Activated naive CD8-positive, alpha-beta T cell treated with anti-CD3 and anti-CD28 coated beads for 36 hours (primary cell): Measurements from ENCODE around the gene ARHGAP8. TPM values are rescaled to one million over a fixed set of nuclear protein-coding genes. Genes with fewer than 3 reads are reported as not detected.
A peak's percentile ranks its signal among the peaks of the same experiment; 100 is the strongest.
"Not testable (repeated sequence)": the region's sequence is repeated elsewhere in the genome, so short reads cannot be mapped to it uniquely, and the experiment has no call there.

Experiments used
- DNase-seq: peaks from one replicate; pipeline ENCODE4 v3.0.0; 2021
- H3K27ac Mint-ChIP-seq: one replicate; pipeline ENCODE4 v1.8.0; 2022; ENCODE audit warnings: mild to moderate bottlenecking, moderate library complexity, mixed read lengths
- H3K27me3 Mint-ChIP-seq: one replicate; pipeline ENCODE4 v1.8.0; 2022; ENCODE audit warnings: mild to moderate bottlenecking, mixed read lengths
- H3K36me3 Mint-ChIP-seq: one replicate; pipeline ENCODE4 v1.8.0; 2021; ENCODE audit warnings: mild to moderate bottlenecking, mixed read lengths
- H3K4me1 Mint-ChIP-seq: one replicate; pipeline ENCODE4 v1.8.0; 2021; ENCODE audit warnings: mixed read lengths
- H3K4me3 Mint-ChIP-seq: one replicate; pipeline ENCODE4 v1.8.0; 2022; ENCODE audit warnings: mild to moderate bottlenecking, moderate library complexity, mixed read lengths
- H3K9me3 Mint-ChIP-seq: one replicate; pipeline ENCODE4 v1.8.0; 2022; ENCODE audit warnings: mixed read lengths
- total RNA-seq, 2 experiments: library from RNA; stranded (reverse); gene quantifications; one replicate each; pipeline ENCODE4 v1.2.3, GENCODE V29; 2021

ARHGAP8 gene
- total RNA-seq, 2 experiments from 2014 or later, result 3.2 TPM

- Mint-ChIP-seq H3K4me1 (peaks cover 2% of the 10 kb centered on the region), H3K27me3 (no peaks in the 10 kb centered on the region), H3K27ac (no peak overlapping the region), H3K36me3 (no peaks in the 10 kb centered on the region), H3K9me3 (no peaks in the 10 kb centered on the region), H3K4me3 (no peak overlapping the region)
- DNase-seq, result no peak
These were observed 9.1 kb upstream of the ARHGAP8 start for GRCh38 chr22:44743247-44743646.

- DNase-seq, result no peak
- Mint-ChIP-seq H3K4me1 (peaks cover 2% of the 10 kb centered on the region), H3K4me3 (no peak overlapping the region), H3K36me3 (no peaks in the 10 kb centered on the region), H3K27ac (no peak overlapping the region), H3K9me3 (no peaks in the 10 kb centered on the region), H3K27me3 (no peaks in the 10 kb centered on the region)
These were observed 8.6 kb upstream of the ARHGAP8 start for GRCh38 chr22:44743804-44744211.

GRCh38 chr22:44745853-44746789, 6.3 kb upstream of the ARHGAP8 start:
- peaks cover 5% of the 10 kb centered on the region for H3K27me3 Mint-ChIP-seq
- H3K27ac Mint-ChIP-seq, result no peak overlapping the region
- no peaks in the 10 kb centered on the region for H3K36me3 Mint-ChIP-seq
- no peaks in the 10 kb centered on the region for H3K9me3 Mint-ChIP-seq
- no peak for DNase-seq
- H3K4me1 Mint-ChIP-seq, result peaks cover 2% of the 10 kb centered on the region
- no peak overlapping the region for H3K4me3 Mint-ChIP-seq

- H3K4me3 Mint-ChIP-seq, H3K4me1 Mint-ChIP-seq, H3K36me3 Mint-ChIP-seq, H3K27ac Mint-ChIP-seq, DNase-seq, H3K9me3 Mint-ChIP-seq: not testable (repeated sequence)
- peaks cover 11% of the 10 kb centered on the region for H3K27me3 Mint-ChIP-seq
These were observed 4.6 kb upstream of the ARHGAP8 start for GRCh38 chr22:44747784-44748127.

GRCh38 chr22:44748524-44748923, 3.9 kb upstream of the ARHGAP8 start:
- DNase-seq, result no peak
- no peak overlapping the region for H3K27ac Mint-ChIP-seq
- H3K4me1 Mint-ChIP-seq, result peaks cover 7% of the 10 kb centered on the region
- H3K36me3 Mint-ChIP-seq, result no peaks in the 10 kb centered on the region
- no peaks in the 10 kb centered on the region for H3K9me3 Mint-ChIP-seq
- H3K4me3 Mint-ChIP-seq, result no peak overlapping the region
- peaks cover 19% of the 10 kb centered on the region for H3K27me3 Mint-ChIP-seq

GRCh38 chr22:44750481-44750880, 1.9 kb upstream of the ARHGAP8 start:
- Mint-ChIP-seq H3K9me3 (no peaks in the 10 kb centered on the region), H3K4me1 (peaks cover 7% of the 10 kb centered on the region), H3K27ac (no peak overlapping the region), H3K36me3 (no peaks in the 10 kb centered on the region), H3K27me3 (peaks cover 38% of the 10 kb centered on the region), H3K4me3 (no peak overlapping the region)
- no peak for DNase-seq

GRCh38 chr22:44753189-44754042, 1.0 kb downstream of the ARHGAP8 start:
- Mint-ChIP-seq H3K27ac (no peak overlapping the region), H3K27me3 (peaks cover 54% of the 10 kb centered on the region), H3K9me3 (no peaks in the 10 kb centered on the region), H3K36me3 (no peaks in the 10 kb centered on the region), H3K4me3 (peak overlapping the region; percentile 81), H3K4me1 (peaks cover 5% of the 10 kb centered on the region)
- DNase-seq, result no peak

- no peaks in the 10 kb centered on the region for H3K36me3 Mint-ChIP-seq
- H3K4me3 Mint-ChIP-seq, result no peak overlapping the region
- H3K4me1 Mint-ChIP-seq, result peaks cover 5% of the 10 kb centered on the region
- H3K27me3 Mint-ChIP-seq, result peaks cover 51% of the 10 kb centered on the region
- H3K27ac Mint-ChIP-seq, result no peak overlapping the region
- no peak for DNase-seq
- no peaks in the 10 kb centered on the region for H3K9me3 Mint-ChIP-seq
These were observed 2.6 kb downstream of the ARHGAP8 start for GRCh38 chr22:44754998-44755397.

GRCh38 chr22:44755417-44755816, 3.0 kb downstream of the ARHGAP8 start:
- no peak for DNase-seq
- Mint-ChIP-seq H3K4me1 (peaks cover 5% of the 10 kb centered on the region), H3K27me3 (peaks cover 49% of the 10 kb centered on the region), H3K27ac (no peak overlapping the region), H3K9me3 (no peaks in the 10 kb centered on the region), H3K4me3 (no peak overlapping the region), H3K36me3 (no peaks in the 10 kb centered on the region)

GRCh38 chr22:44755956-44756361, 3.6 kb downstream of the ARHGAP8 start:
- Mint-ChIP-seq H3K27me3 (peaks cover 49% of the 10 kb centered on the region), H3K27ac (no peak overlapping the region), H3K36me3 (no peaks in the 10 kb centered on the region), H3K4me1 (peaks cover 5% of the 10 kb centered on the region), H3K4me3 (no peak overlapping the region), H3K9me3 (no peaks in the 10 kb centered on the region)
- no peak for DNase-seq

- no peaks in the 10 kb centered on the region for H3K36me3 Mint-ChIP-seq
- peaks cover 5% of the 10 kb centered on the region for H3K9me3 Mint-ChIP-seq
- no peaks in the 10 kb centered on the region for H3K4me1 Mint-ChIP-seq
- peaks cover 35% of the 10 kb centered on the region for H3K27me3 Mint-ChIP-seq
- no peak for DNase-seq
- no peak overlapping the region for H3K27ac Mint-ChIP-seq
- H3K4me3 Mint-ChIP-seq, result no peak overlapping the region
These were observed 6.1 kb downstream of the ARHGAP8 start for GRCh38 chr22:44758344-44758973.

GRCh38 chr22:44759001-44759400, 6.6 kb downstream of the ARHGAP8 start:
- Mint-ChIP-seq H3K4me1 (no peaks in the 10 kb centered on the region), H3K27ac (no peak overlapping the region), H3K36me3 (no peaks in the 10 kb centered on the region), H3K4me3 (no peak overlapping the region), H3K27me3 (peaks cover 30% of the 10 kb centered on the region), H3K9me3 (peaks cover 5% of the 10 kb centered on the region)
- DNase-seq, result no peak

- H3K4me3 Mint-ChIP-seq, result no peak overlapping the region
- H3K9me3 Mint-ChIP-seq, result peaks cover 5% of the 10 kb centered on the region
- H3K4me1 Mint-ChIP-seq, result no peaks in the 10 kb centered on the region
- H3K27me3 Mint-ChIP-seq, result peaks cover 23% of the 10 kb centered on the region
- H3K36me3 Mint-ChIP-seq, result no peaks in the 10 kb centered on the region
- no peak for DNase-seq
- no peak overlapping the region for H3K27ac Mint-ChIP-seq
These were observed 7.3 kb downstream of the ARHGAP8 start for GRCh38 chr22:44759430-44760310.

GRCh38 chr22:44760476-44760875, 8.1 kb downstream of the ARHGAP8 start:
- H3K4me1 Mint-ChIP-seq, result no peaks in the 10 kb centered on the region
- H3K27ac Mint-ChIP-seq, result no peak overlapping the region
- H3K9me3 Mint-ChIP-seq, result peaks cover 5% of the 10 kb centered on the region
- H3K27me3 Mint-ChIP-seq, result peaks cover 16% of the 10 kb centered on the region
- H3K4me3 Mint-ChIP-seq, result no peak overlapping the region
- no peaks in the 10 kb centered on the region for H3K36me3 Mint-ChIP-seq
- no peak for DNase-seq
